ENCODE results near the gene MPRIP.

DNA sequence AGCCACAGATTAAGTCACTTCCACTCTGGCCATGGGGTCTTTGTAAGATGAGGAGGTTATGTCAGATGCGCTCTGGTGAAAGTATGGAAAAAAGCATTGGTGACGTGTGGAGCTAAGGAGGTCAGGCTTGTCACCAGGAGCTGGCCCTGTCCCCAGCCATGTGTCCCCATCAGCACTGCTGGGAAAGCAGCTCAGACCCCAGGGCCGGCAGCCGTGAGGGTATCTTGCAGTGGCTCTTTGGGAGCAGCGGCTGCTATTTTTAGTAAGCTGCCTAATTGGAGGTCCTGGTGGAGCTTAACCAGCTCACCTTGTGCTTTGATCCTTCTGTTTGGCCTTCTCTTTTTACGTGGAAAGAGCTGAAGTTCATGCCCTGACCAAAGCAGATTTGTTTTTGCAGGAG lies 60.9 kb downstream of the MPRIP start:
- TF ChIP-seq RAD21 (conservative IDR thresholded peaks at IDR 0.05): no peak
- TF ChIP-seq, protein P1, sequence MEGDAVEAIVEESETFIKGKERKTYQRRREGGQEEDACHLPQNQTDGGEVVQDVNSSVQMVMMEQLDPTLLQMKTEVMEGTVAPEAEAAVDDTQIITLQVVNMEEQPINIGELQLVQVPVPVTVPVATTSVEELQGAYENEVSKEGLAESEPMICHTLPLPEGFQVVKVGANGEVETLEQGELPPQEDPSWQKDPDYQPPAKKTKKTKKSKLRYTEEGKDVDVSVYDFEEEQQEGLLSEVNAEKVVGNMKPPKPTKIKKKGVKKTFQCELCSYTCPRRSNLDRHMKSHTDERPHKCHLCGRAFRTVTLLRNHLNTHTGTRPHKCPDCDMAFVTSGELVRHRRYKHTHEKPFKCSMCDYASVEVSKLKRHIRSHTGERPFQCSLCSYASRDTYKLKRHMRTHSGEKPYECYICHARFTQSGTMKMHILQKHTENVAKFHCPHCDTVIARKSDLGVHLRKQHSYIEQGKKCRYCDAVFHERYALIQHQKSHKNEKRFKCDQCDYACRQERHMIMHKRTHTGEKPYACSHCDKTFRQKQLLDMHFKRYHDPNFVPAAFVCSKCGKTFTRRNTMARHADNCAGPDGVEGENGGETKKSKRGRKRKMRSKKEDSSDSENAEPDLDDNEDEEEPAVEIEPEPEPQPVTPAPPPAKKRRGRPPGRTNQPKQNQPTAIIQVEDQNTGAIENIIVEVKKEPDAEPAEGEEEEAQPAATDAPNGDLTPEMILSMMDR (IDR thresholded peaks at IDR 0.05; ENCODE audit: poor library complexity, severe bottlenecking): no peak
- no peak for TF ChIP-seq EP300 (conservative IDR thresholded peaks at IDR 0.05; ENCODE audit: poor library complexity, severe bottlenecking)
- TF ChIP-seq EZH2 (IDR thresholded peaks at IDR 0.05; ENCODE audit: borderline replicate concordance, insufficient read depth, low read length, poor library complexity, severe bottlenecking): no peak
- TF ChIP-seq POLR2AphosphoS5 (IDR thresholded peaks at IDR 0.05): no peak
- TF ChIP-seq SMC3 (conservative IDR thresholded peaks at IDR 0.05; ENCODE audit: poor library complexity): no peak
- no peak for TF ChIP-seq MXI1 (conservative IDR thresholded peaks at IDR 0.05; ENCODE audit: poor library complexity, severe bottlenecking)
- TF ChIP-seq, protein P2, sequence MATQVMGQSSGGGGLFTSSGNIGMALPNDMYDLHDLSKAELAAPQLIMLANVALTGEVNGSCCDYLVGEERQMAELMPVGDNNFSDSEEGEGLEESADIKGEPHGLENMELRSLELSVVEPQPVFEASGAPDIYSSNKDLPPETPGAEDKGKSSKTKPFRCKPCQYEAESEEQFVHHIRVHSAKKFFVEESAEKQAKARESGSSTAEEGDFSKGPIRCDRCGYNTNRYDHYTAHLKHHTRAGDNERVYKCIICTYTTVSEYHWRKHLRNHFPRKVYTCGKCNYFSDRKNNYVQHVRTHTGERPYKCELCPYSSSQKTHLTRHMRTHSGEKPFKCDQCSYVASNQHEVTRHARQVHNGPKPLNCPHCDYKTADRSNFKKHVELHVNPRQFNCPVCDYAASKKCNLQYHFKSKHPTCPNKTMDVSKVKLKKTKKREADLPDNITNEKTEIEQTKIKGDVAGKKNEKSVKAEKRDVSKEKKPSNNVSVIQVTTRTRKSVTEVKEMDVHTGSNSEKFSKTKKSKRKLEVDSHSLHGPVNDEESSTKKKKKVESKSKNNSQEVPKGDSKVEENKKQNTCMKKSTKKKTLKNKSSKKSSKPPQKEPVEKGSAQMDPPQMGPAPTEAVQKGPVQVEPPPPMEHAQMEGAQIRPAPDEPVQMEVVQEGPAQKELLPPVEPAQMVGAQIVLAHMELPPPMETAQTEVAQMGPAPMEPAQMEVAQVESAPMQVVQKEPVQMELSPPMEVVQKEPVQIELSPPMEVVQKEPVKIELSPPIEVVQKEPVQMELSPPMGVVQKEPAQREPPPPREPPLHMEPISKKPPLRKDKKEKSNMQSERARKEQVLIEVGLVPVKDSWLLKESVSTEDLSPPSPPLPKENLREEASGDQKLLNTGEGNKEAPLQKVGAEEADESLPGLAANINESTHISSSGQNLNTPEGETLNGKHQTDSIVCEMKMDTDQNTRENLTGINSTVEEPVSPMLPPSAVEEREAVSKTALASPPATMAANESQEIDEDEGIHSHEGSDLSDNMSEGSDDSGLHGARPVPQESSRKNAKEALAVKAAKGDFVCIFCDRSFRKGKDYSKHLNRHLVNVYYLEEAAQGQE (IDR thresholded peaks at IDR 0.05; ENCODE audit: borderline replicate concordance): no peak
- TF ChIP-seq TAF1 (IDR thresholded peaks at IDR 0.05; ENCODE audit: low read depth): no peak
